ENCODE data around the gene TPCN2.

TPCN2 gene

DNA sequence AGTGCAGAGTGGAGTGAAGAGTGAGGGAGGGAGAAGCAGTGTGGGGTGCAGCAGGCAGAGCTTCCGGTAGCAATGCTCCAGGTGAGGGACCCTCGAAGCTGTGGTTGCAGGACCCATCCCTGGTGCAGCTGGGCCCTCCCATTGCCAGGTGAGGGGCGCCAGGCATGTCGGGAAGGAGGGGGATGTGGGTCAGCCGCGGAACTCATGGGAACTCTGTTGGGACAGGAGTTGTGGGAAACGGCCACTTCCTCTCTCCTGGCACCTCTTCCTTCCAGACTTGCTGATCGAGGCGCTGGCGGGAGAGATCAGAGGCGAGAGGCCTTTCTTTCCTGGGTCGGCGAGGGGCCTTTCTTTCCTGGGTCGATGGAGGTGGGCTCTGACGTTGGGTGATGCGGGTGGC, 48.5 kb downstream of the TPCN2 start:
- no peak for DNase-seq

DNA sequence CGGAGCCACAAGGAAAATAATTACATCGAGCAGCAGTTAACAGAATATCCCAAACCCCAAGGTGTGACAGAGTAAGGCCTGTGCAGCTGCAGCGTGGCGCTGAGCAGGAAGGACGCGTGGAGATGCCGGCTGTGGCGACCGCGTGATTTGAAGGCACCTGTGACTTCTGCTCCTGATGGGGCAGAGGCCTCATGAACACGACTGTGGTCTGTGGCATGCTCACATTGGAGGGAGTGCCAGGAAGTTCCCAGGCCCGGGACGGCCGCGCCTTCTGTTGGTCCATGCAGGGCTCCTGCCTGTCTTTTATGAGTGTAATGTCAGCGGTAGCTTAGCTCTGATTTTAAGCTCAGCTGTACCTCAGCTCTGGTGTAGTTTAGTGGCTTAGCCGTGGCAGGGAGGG, 50.4 kb downstream of the TPCN2 start:
- no peak for DNase-seq

DNA sequence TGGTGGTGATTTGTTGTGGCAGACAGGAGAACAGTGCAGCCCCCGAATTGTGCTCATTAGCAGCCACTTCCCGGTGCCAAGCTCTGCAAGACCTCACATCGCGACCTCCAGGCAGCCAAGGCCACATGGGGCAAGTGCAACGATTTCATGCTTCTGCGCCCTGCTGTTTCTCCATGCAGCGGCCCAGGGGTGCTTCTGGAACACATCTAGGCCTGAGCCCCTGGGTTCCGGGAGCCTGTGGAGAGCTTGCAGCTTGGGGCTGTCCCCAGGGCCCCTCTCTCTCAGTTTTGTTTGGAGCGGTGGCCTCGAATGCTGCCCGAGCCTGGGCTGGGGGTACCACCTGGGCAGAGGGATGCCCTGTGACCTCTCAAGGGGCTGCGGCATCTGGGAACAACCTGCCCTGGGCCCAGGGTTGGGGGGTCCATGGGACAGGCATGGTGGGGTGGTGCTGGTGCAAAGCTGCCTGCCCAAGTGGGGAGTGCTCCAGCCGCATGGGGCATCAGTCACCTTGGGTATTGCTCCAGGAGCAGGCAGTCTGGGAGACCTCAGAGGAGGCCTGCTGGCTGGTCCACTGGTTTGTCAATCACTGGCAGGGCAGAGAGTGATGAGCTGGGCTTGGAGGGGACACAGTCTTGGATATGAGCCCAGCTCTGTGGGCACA, 51.9 kb downstream of the TPCN2 start:
- DNase-seq, result no peak

GRCh38 chr11:69101115-69101791, 52.5 kb downstream of the TPCN2 start:
- peak; percentile 81 for DNase-seq

- DNase-seq, result no peak
Measured at GRCh38 chr11:69101792-69102695, 53.3 kb downstream of the TPCN2 start.

DNA sequence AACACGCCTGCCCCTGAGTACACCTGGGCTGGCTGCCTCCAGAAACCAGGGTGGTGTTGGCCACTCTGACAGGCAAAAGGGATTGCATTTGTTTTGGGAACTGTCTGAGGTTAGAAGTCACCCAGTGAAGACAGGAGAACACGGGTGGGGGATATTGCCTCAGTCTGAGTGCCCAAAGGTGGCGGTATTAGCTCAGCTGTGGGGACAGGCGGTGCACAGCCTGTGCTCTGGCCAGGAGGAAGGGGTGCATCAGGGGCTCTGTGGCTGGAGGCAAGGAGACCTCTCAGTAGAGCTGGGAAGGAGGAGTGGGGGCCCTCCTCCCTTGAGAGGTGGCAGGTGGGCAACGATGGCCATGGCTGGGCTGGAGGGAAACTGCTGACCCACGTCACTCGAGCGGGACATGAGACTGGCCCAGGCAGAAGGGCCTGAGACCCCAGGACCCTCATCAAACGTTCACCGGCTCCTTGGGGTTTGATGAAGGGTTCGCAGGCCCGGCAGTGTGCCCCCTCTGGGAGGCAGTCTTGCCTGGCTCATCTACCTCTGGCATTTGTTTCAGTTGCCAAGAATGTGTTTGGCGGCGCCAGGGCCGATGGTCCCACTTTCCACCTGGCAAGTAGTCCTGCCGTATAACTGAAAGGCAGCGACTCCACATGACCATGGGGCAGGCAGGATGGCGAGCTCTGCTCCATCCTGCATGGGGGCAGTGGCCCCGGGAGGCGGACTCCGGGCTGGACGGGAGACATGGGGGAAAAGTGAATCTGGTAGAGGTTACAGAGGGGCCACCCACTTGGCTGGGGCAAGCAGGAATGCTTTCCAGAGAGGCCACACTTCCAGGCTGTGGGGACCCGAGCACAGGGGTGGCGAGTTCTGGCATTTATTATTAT, 54.2 kb downstream of the TPCN2 start:
- DNase-seq, result no peak

- DNase-seq, result no peak
Measured at GRCh38 chr11:69104212-69104855, 55.6 kb downstream of the TPCN2 start.

DNA sequence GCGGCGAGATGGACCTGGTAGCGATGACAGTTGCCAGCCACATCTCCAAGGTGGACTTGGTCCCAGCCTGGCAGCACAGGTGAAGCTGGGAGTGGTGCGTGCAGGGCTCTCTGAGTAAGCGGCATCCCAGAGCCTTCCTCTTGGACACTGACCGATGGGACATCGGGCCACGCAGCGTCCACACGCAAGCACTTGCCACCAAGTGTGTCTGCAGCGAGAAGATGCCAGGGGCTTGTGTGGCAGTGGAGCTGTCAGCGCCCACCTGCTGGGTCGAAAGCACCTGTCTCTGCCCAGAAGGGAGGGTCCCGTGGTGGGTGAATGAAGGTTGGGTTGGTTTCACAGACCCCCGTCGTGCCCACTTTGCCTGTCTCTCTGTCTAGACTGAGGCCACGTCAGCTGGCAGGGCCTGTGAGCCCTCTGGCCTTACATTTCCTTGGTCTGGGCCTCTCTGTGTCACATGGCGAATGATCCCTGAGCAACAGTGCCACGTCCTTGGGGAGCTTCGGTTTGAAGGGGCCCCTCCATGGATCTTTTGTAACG, 56.2 kb downstream of the TPCN2 start:
- no peak for DNase-seq

- DNase-seq, result no peak
Measured at GRCh38 chr11:69105461-69106030, 56.8 kb downstream of the TPCN2 start.

GRCh38 chr11:69106031-69106811, 57.5 kb downstream of the TPCN2 start:
- no peak for DNase-seq

DNA sequence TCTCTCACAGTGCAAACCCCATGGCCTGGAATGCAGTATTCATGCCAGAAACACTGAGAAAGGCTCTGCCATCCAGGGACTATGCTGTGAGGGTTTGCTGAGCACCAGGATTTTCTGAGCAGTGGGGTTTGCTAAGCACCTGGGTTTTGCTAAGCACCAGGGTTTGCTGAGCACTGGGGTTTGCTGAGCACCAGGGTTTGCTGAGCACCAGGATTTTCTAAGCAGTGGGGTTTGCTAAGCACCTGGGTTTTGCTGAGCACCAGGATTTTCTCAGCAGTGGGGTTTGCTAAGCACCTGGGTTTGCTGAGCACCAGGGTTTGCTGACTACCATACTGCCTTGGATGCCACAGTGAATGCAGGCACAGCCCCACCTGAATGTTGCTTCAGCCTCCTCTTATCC, 58.7 kb downstream of the TPCN2 start:
- DNase-seq, result no peak

- DNase-seq, result no peak
Measured at GRCh38 chr11:69108030-69108429, 59.3 kb downstream of the TPCN2 start.

- DNase-seq, result no peak
Measured at GRCh38 chr11:69108559-69108958, 59.8 kb downstream of the TPCN2 start.

DNA sequence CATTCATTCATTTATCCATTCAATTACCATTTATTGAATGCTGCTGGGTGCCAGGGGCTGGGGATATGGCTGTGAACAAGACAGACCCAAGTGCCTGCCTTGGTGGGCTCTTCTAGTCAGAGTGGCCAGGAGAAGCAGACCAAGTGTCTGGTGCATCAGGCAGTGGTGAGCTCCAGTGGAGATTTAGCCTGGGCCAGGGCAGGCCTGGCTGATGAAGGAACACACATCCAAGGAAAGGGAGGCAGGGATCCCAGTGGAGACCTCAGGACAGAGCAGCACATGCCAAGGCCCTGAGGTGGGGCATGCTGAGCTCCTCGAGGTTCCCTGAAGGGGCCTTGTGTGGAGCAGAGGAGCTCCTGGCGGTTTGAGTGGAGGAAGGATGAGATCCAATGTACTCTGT, 60.4 kb downstream of the TPCN2 start:
- no peak for DNase-seq

GRCh38 chr11:69110451-69110850, 61.7 kb downstream of the TPCN2 start:
- no peak for DNase-seq

GRCh38 chr11:69111624-69112542, 63.2 kb downstream of the TPCN2 start:
- DNase-seq, result no peak

- DNase-seq, result no peak
Measured at GRCh38 chr11:69113226-69113625, 64.5 kb downstream of the TPCN2 start.

DNA sequence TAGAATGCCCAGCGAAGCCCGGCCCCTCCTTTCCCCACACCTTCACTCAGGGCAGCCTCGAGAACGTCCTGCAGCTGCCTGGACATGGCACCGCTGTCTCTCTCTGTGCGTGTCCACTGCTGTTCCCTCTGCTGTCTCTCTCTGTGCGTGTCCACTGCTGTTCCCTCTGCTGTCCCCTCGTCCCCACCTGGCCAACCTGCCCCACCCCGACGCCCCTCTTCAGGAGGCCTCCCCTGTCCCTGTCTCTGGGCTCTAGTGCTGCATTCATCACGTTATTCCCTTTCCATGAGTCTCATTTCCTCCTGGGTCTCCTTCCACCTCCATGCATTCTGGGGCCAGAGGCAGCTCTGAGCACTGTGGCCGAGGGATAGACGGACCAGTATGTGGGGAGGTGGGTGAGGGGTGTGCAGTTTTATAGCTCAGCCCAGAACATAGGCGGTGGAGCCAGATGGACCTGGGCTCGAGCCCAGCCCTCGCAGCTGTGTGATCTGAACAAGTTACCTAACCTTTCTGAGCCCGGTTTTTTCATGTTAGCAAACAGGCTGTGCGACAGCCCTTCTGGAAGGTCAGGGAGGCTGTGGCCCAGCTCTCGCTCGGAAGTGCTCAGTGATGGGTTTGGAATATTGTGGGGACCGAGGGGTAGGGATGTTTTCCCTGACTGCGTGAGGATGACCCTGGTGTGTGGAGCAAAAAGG, 65.1 kb downstream of the TPCN2 start:
- DNase-seq, result no peak

GRCh38 chr11:69114362-69114761, 65.6 kb downstream of the TPCN2 start:
- DNase-seq, result no peak
